ENCODE measurements around the gene UBE2J2.

UBE2J2 gene

DNA sequence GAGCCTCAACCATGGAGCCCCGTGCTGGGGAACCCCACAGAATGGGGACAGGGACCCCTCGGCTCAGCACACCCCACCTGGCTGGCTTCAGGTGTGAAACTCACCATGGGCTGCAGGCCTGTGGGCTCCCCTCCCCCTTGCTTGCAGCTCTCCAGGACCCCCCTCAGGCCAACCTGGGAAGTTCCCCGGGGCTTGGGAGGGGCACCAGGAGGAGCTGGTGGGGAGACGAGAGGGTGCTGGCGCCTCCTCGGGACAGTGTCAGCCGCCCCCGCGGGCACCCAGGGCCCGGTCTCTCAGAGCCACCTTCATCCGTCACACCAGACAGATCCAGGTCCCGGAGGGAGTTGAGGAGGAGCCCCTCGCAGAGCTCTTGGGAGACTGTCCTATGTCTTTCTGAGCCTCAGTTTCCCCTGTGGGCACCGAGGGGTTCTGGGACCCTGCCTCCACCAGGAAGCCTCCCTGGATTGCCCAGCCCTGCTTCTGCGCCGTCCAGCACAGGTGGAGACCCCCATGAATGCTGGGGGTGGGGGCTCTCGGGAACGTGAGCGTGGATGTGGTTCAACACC, 66.6 kb downstream of the UBE2J2 start:
- no peak for DNase-seq

DNA sequence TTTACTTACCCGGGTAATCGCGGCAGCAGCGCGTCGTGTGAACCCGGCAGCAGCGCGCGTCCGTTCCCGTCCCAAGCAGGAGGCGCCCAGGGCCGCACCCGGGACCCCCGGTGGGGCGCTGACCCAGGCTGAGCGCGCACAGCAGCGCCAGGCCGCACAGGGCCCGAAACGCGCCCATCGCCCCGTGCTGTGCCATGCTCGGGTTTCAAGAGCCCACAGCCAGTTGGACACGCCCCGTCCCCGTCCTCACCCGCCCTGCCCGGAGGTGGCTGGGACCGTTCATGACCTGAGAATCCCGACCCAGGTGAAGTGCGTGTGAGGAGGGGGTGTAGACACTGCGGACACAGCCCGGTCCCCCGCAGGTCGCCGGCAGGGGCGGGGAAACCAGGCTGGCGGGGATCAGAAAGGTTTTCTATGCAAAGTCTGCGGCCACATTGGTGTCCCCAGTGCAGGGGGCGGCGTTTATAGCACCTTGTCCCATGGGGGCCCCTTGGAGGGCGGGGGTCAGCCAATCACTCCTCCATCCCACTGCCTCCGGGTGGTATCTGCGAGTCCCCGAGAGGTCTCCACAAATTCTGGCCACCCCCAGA, 67.2 kb downstream of the UBE2J2 start, which contains the start of gene TNFRSF18:
Gene TNFRSF18 (minus strand): TSS at position 217 of the 590 bp plus-strand sequence. CDS start 21 bp downstream, at position 196.
- peak; percentile 54 to 57 for DNase-seq

DNA sequence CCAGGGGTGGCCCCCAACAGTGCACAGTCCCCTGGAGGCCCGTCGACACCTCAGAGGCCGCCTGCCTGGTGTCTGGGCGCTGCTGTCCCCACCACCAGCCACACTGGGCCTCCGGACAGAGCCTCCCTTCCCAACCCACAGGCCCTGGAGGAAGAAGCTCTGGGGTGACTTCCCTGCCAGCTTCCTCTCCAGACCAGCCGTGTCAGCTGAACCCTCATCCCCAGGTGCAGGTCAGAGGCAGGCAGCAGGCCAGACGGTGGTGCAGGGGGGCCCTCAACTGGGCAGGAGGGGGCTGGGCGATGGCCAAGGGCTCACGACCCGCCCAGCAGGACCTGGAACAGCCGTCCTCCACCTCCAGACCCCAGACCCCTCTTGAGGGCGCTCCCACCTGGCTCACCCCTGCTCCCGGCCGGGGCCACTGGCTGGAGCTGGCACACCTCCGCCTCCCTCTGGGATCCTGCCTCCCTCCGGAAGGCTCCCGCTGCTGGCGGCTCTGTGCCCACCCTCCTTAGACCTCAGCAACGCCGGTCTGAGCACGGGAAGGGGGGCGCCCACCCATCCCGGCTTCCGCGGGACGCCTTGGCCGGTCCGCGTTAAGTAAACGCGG, 67.8 kb downstream of the UBE2J2 start:
- no peak for DNase-seq

- no peak for DNase-seq
These were observed 68.5 kb downstream of the UBE2J2 start for GRCh38 chr1:1204998-1205768.

GRCh38 chr1:1204425-1204920, 69.2 kb downstream of the UBE2J2 start:
- DNase-seq = no peak

All from activated CD4-positive, alpha-beta T cell treated with anti-CD3 and anti-CD28 coated beads, Interleukin-2, amount 50 U/mL, for 4 hours (primary cell).